Measurements from ENCODE around the gene TBC1D14.

DNA sequence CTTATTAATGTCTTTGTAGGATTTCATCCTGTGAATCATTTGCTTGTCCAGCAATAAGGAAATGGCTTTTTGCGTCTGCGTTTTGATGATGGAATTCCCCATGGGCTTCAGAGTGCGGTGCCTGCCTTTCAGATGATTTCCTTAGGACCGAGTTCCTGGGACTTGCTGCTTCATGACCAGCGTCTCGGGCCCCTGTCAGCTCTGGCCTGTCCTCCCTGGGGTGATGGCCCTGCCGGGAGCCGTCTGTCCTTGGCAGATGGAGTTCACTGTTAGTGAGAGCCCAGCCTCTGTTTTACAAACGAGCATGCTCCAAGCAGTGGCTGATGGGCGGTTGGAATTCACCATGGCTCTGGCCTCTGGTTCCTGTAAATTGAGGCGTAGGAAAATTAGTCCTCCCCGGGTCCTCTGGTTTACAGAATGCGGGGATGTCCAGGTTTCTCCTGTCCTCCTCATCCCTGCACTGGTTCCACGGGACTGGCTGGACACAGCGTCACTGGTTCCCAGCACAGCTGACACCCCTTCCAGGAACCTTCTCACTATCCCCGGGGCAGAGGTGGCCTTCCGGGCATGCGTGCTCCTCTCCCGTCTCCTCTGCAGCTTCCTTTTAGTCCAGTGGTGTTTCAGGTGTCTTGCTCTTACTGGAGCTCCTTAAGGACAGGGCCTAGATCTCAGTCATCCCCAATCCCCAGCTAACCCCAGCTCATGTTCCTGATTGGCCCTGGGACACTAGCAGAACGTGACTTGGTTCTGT lies 34.9 kb downstream of the TBC1D14 start:
- no peak for TF ChIP-seq CSDC2 (CRISPR knock-in tag; IDR thresholded peaks at IDR 0.05)
- TF ChIP-seq BACH2 (CRISPR knock-in tag; IDR thresholded peaks at IDR 0.05; ENCODE audit: borderline replicate concordance): no peak
- TF ChIP-seq ZFP3 (CRISPR knock-in tag; IDR thresholded peaks at IDR 0.05): no peak
- no peak for TF ChIP-seq RARB (CRISPR knock-in tag; IDR thresholded peaks at IDR 0.05)
- no peak for TF ChIP-seq ARNTL (CRISPR knock-in tag; IDR thresholded peaks at IDR 0.05; ENCODE audit: borderline replicate concordance, low read depth)
- TF ChIP-seq, protein P1, sequence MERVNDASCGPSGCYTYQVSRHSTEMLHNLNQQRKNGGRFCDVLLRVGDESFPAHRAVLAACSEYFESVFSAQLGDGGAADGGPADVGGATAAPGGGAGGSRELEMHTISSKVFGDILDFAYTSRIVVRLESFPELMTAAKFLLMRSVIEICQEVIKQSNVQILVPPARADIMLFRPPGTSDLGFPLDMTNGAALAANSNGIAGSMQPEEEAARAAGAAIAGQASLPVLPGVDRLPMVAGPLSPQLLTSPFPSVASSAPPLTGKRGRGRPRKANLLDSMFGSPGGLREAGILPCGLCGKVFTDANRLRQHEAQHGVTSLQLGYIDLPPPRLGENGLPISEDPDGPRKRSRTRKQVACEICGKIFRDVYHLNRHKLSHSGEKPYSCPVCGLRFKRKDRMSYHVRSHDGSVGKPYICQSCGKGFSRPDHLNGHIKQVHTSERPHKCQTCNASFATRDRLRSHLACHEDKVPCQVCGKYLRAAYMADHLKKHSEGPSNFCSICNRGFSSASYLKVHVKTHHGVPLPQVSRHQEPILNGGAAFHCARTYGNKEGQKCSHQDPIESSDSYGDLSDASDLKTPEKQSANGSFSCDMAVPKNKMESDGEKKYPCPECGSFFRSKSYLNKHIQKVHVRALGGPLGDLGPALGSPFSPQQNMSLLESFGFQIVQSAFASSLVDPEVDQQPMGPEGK (CRISPR knock-in tag; IDR thresholded peaks at IDR 0.05; ENCODE audit: borderline replicate concordance): no peak
- TF ChIP-seq PPARA (CRISPR knock-in tag; IDR thresholded peaks at IDR 0.05; ENCODE audit: borderline replicate concordance): no peak
- TF ChIP-seq OSR1 (CRISPR knock-in tag; IDR thresholded peaks at IDR 0.05): no peak
- TF ChIP-seq, protein P2, sequence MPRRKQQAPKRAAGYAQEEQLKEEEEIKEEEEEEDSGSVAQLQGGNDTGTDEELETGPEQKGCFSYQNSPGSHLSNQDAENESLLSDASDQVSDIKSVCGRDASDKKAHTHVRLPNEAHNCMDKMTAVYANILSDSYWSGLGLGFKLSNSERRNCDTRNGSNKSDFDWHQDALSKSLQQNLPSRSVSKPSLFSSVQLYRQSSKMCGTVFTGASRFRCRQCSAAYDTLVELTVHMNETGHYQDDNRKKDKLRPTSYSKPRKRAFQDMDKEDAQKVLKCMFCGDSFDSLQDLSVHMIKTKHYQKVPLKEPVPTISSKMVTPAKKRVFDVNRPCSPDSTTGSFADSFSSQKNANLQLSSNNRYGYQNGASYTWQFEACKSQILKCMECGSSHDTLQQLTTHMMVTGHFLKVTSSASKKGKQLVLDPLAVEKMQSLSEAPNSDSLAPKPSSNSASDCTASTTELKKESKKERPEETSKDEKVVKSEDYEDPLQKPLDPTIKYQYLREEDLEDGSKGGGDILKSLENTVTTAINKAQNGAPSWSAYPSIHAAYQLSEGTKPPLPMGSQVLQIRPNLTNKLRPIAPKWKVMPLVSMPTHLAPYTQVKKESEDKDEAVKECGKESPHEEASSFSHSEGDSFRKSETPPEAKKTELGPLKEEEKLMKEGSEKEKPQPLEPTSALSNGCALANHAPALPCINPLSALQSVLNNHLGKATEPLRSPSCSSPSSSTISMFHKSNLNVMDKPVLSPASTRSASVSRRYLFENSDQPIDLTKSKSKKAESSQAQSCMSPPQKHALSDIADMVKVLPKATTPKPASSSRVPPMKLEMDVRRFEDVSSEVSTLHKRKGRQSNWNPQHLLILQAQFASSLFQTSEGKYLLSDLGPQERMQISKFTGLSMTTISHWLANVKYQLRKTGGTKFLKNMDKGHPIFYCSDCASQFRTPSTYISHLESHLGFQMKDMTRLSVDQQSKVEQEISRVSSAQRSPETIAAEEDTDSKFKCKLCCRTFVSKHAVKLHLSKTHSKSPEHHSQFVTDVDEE (CRISPR knock-in tag; IDR thresholded peaks at IDR 0.05): no peak
- no peak for TF ChIP-seq ISL1 (CRISPR knock-in tag; IDR thresholded peaks at IDR 0.05)
- TF ChIP-seq TOX (CRISPR knock-in tag; IDR thresholded peaks at IDR 0.05; ENCODE audit: borderline replicate concordance): no peak
